HCT116 (cell line): ENCODE measurements around the gene DENND2A. TPM values are rescaled to one million over a fixed set of nuclear protein-coding genes. Genes with fewer than 3 reads are reported as not detected.

ENCODE experiments used
- ATAC-seq: fragments of 200-7000 bp; cut with Tn5 transposase; 2 replicates; pipeline ENCODE4 v1.9.1; 2020; ENCODE audit warnings: mild to moderate bottlenecking, moderate library complexity
- BruUV-seq: library from RNA; stranded (reverse); fragments of 400-500 nt; replicated peaks from 2 replicates; lab custom pipeline; 2021; lab: Mats Ljungman, UMichigan
- CTCF ChIA-PET: fragments of 300-600 bp; sonication (Branson Sonifier 250); formaldehyde crosslinking; loops from one replicate; lab custom pipeline; 2021; ENCODE audit warnings: antibody characterized with exemption; lab: Charles Lee
- POLR2A ChIA-PET: fragments of 300-600, 350-600 bp; sonication (Branson Sonifier 250); formaldehyde crosslinking; loops from one replicate; lab custom pipeline; 2021; ENCODE audit warnings: antibody characterized with exemption; lab: Charles Lee
- RAD21 ChIA-PET, 2 experiments: fragments of 300-600 bp; sonication (Branson Sonifier 250); formaldehyde crosslinking; loops; one replicate each; lab custom pipeline; 2023; ENCODE audit warnings: low total read pairs in 2 of 2; ENCODE audit not compliant: uncharacterized antibody in 2 of 2, unreplicated experiment in 2 of 2, low non-redundant PET in 1 of 2; lab: Charles Lee
- DNase-seq: peaks from one replicate; pipeline ENCODE4 v3.0.0-alpha.2; 2010; ENCODE audit warnings: low read depth, low spot score
- H2AFZ ChIP-seq: fragments of 200-600 bp; shearing (Covaris generic), sonication (generic); 2 replicates; pipeline ENCODE4 v1.6.1; 2017; ENCODE audit warnings: low read depth, mixed run types, mixed read lengths, antibody characterized with exemption, low read length; ENCODE audit not compliant: poor library complexity, severe bottlenecking
- H3K27ac ChIP-seq: 2 replicates; pipeline ENCODE4 v1.5.1; 2012; ENCODE audit warnings: low read depth, low read length
- H3K27me3 ChIP-seq: fragments of 200-600 bp; sonication (generic); 2 replicates; pipeline ENCODE4 v1.6.1; 2016; ENCODE audit warnings: mixed run types, low read length, mixed read lengths; ENCODE audit not compliant: insufficient read depth
- H3K36me3 ChIP-seq, 2 experiments: fragments of 200-500 bp in 1 of 2; fragments of 200-600 bp in 1 of 2; sonication (Bioruptor generic) in 1 of 2; sonication (generic) in 1 of 2; 2 replicates each; pipeline versions ENCODE4 v1.5.1 to v1.6.1; 2014 to 2016; ENCODE audit warnings: low read length in 2 of 2, inconsistent platforms in 1 of 2, mixed read lengths in 1 of 2, mixed run types in 1 of 2; ENCODE audit not compliant: insufficient read depth in 2 of 2, control insufficient read depth in 1 of 2
- H3K4me1 ChIP-seq, 2 experiments: fragments of 200-600 bp in 1 of 2; sonication (generic) in 1 of 2; 2 replicates each; pipeline versions ENCODE4 v1.5.1 to v1.6.1; 2012 to 2017; ENCODE audit warnings: low read length in 2 of 2, inconsistent platforms in 1 of 2, mild to moderate bottlenecking in 1 of 2, mixed read lengths in 1 of 2, mixed run types in 1 of 2, moderate library complexity in 1 of 2; ENCODE audit not compliant: insufficient read depth in 2 of 2, control insufficient read depth in 1 of 2
- H3K4me2 ChIP-seq: fragments of 200-600 bp; sonication (generic); 2 replicates; pipeline ENCODE4 v1.6.1; 2017; ENCODE audit warnings: mixed run types, low read length, mixed read lengths
- H3K4me3 ChIP-seq, 2 experiments: fragments of 200-600 bp in 1 of 2; sonication (generic) in 1 of 2; replicated peaks in 1 of 2; 2 replicates each; pipeline ENCODE4 v1.5.1; 2011 to 2016; ENCODE audit warnings: low read length in 2 of 2, control low read depth in 1 of 2, low read depth in 1 of 2, mild to moderate bottlenecking in 1 of 2, mixed read lengths in 1 of 2, mixed run types in 1 of 2
- H3K79me2 ChIP-seq: fragments of 200-600 bp; sonication (generic); 2 replicates; pipeline ENCODE4 v1.6.1; 2017; ENCODE audit warnings: mild to moderate bottlenecking, mixed run types, low read length, moderate library complexity, mixed read lengths; ENCODE audit not compliant: insufficient read depth
- H3K9ac ChIP-seq: fragments of 200-600 bp; sonication (generic); 2 replicates; pipeline ENCODE4 v1.6.1; 2016; ENCODE audit warnings: low read length, mixed read lengths
- H3K9me2 ChIP-seq: fragments of 200-600 bp; sonication (generic), shearing (Covaris generic); 2 replicates; pipeline ENCODE4 v1.6.1; 2017; ENCODE audit warnings: mixed run types, mild to moderate bottlenecking, moderate library complexity; ENCODE audit not compliant: insufficient read depth
- H3K9me3 ChIP-seq, 2 experiments: fragments of 200-500 bp in 1 of 2; fragments of 200-600 bp in 1 of 2; sonication (Bioruptor generic) in 1 of 2; sonication (generic) in 1 of 2; 2 replicates each; pipeline ENCODE4 v1.6.1; 2014 to 2017; ENCODE audit warnings: low read length in 2 of 2, mixed read lengths in 2 of 2, inconsistent platforms in 1 of 2, low read depth in 1 of 2, mild to moderate bottlenecking in 1 of 2, mixed run types in 1 of 2, moderate library complexity in 1 of 2; ENCODE audit not compliant: control insufficient read depth in 1 of 2, insufficient read depth in 1 of 2
- H4K20me1 ChIP-seq: fragments of 200-600 bp; sonication (generic), shearing (Covaris generic); 2 replicates; pipeline ENCODE4 v1.6.1; 2017; ENCODE audit warnings: mixed run types, mild to moderate bottlenecking, moderate library complexity; ENCODE audit not compliant: insufficient read depth
- CBX3 ChIP-seq: IDR thresholded peaks from 2 replicates; pipeline ENCODE4 v1.6.1; 2012; ENCODE audit warnings: low read depth
- CEBPB ChIP-seq: IDR thresholded peaks from 2 replicates; pipeline ENCODE4 v1.6.1; 2012; ENCODE audit warnings: low read depth
- EGR1 ChIP-seq: IDR thresholded peaks from 2 replicates; pipeline ENCODE4 v1.6.1; 2012; ENCODE audit warnings: low read depth
- EZH2 ChIP-seq: fragments of 200-600 bp; sonication (generic); IDR thresholded peaks from 2 replicates; pipeline ENCODE4 v1.6.1; 2017; ENCODE audit warnings: antibody characterized with exemption, mixed run types
- FOSL1 ChIP-seq: IDR thresholded peaks from 2 replicates; pipeline ENCODE4 v1.6.1; 2012; ENCODE audit warnings: low read depth
- POLR2A ChIP-seq: IDR thresholded peaks from 2 replicates; pipeline ENCODE4 v1.7.0; 2011; ENCODE audit warnings: borderline replicate concordance; ENCODE audit not compliant: insufficient read depth, insufficient read length; ENCODE audit errors: extremely low read depth
- POLR2AphosphoS5 ChIP-seq: IDR thresholded peaks from 2 replicates; pipeline ENCODE4 v1.6.1; 2011; ENCODE audit warnings: mild to moderate bottlenecking, low read depth, low read length, moderate library complexity
- RAD21 ChIP-seq: IDR thresholded peaks from 2 replicates; pipeline ENCODE4 v1.6.1; 2012; ENCODE audit warnings: low read depth, mild to moderate bottlenecking
- SIN3A ChIP-seq: IDR thresholded peaks from 2 replicates; pipeline ENCODE4 v1.6.1; 2012; ENCODE audit warnings: low read depth
- SP1 ChIP-seq: IDR thresholded peaks from 2 replicates; pipeline ENCODE4 v1.6.1; 2012; ENCODE audit warnings: low read depth
- SRF ChIP-seq: IDR thresholded peaks from 2 replicates; pipeline ENCODE4 v1.6.1; 2012; ENCODE audit warnings: low read depth
- TCF7L2 ChIP-seq: IDR thresholded peaks from 2 replicates; pipeline ENCODE4 v1.7.0; 2011; ENCODE audit warnings: borderline replicate concordance, inconsistent platforms; ENCODE audit not compliant: insufficient read depth, insufficient read length; ENCODE audit errors: extremely low read depth
- ZFX ChIP-seq: fragments of 450-650 bp; IDR thresholded peaks from 2 replicates; pipeline ENCODE4 v1.6.1; 2017
- ZNF274 ChIP-seq: fragments of 200-500 bp; sonication (Bioruptor generic); IDR thresholded peaks from 2 replicates; pipeline ENCODE4 v1.6.1; 2014; ENCODE audit warnings: mild to moderate bottlenecking, low read depth, low read length, inconsistent platforms
- intact Hi-C: fragments of 100-400 bp; cut with micrococcal nuclease; formaldehyde crosslinking; loops from 2 replicates; pipeline ENCODE4 v1.10.0; 2022
- total RNA-seq: library from RNA; stranded (reverse); gene quantifications from one replicate; pipeline ENCODE4 v1.2.1, GENCODE V29; 2021; ENCODE audit not compliant: unreplicated experiment
- TF ChIP-seq, protein P1 (sequence below): IDR thresholded peaks from 2 replicates; pipeline ENCODE4 v1.6.1; 2012
- TF ChIP-seq, protein P2 (sequence below), 3 experiments: fragments of 200-600 bp in 1 of 3; sonication (generic) in 1 of 3; IDR thresholded peaks in 2 of 3; conservative IDR thresholded peaks in 1 of 3; 2 replicates each; pipeline ENCODE4 v1.5.1; 2012 to 2017; ENCODE audit warnings: low read depth in 2 of 3, low read length in 2 of 3, antibody characterized with exemption in 1 of 3, borderline replicate concordance in 1 of 3, control low read depth in 1 of 3, mild to moderate bottlenecking in 1 of 3, mixed read lengths in 1 of 3, mixed run types in 1 of 3, moderate library complexity in 1 of 3; ENCODE audit not compliant: insufficient read depth in 1 of 3
- TF ChIP-seq, protein P3 (sequence below): IDR thresholded peaks from 2 replicates; pipeline ENCODE4 v1.6.1; 2011; ENCODE audit warnings: mild to moderate bottlenecking, low read length, moderate library complexity; ENCODE audit not compliant: insufficient replicate concordance; ENCODE audit errors: extremely low read depth

The DENND2A gene
- total RNA-seq, 1 experiment from 2014 or later = 0.12 TPM

DNA sequence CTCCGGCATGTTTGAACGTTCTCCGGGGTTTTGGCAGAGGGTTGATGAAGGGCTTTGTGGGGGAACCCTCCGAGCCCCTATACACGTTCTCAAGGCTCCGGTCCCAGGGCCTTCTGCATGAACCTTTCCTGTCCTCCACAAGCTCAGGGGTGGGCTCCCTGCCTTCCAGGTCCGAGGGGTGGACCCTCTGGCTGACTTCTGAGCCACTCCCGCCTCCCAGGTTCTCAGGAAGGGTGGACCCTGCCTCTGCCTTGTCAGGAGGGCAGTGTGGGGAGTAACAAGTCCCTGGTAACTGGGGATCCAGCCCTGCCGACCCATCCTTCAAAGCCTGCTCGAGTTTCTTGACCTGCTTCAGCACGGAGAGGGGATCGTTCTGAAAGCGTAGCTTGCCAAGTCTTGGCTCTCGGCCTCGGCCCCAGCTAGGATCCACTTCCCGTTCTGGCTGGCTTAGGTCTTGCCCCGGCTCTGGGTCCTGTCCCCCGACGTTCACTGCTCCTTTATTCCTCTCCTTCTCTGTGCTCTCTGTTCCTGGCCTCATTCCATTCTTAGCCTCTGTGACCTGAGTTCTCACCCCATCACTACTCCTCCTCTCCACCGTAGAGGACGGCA, 38.9 kb downstream of the DENND2A start:
- no TSS peak for BruUV-seq
- no peaks in the 10 kb centered on the region for H3K9me2 ChIP-seq

DNA sequence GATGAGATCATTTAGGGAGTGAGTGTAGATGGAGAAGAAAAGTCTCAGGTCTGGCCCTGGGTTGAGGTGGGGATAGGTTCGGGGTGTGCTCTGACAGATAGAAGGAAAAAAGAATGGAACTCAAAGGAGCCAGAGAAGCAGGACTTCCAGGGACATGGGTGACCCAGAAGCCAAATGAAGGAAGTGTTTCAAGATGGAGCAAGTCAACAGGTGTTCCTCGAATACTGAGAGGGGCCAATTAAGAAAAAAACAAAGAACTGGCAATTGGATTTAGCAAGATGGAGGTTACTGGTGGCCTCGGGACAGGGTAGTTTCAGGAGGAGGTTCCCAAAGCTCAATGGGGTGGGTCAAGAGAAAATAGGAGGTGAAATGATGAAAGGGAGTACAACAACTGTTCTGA, 40.3 kb downstream of the DENND2A start:
- no peak overlapping the region for H3K4me3 ChIP-seq
- no TSS peak for BruUV-seq
- no peaks in the 10 kb centered on the region for H3K36me3 ChIP-seq
- ATAC-seq (no peak), DNase-seq (no peak)
- CTCF ChIA-PET = no interaction called here
- RAD21 ChIA-PET = no interaction called here
- no peaks in the 10 kb centered on the region for H4K20me1 ChIP-seq
- no peaks in the 10 kb centered on the region for H3K9me2 ChIP-seq
- POLR2A ChIA-PET = no interaction called here
- H3K79me2 ChIP-seq = no peaks in the 10 kb centered on the region
- no peaks in the 10 kb centered on the region for H3K9me3 ChIP-seq
- H2AFZ ChIP-seq = no peak overlapping the region
- no peak overlapping the region for H3K9ac ChIP-seq
- no peak overlapping the region for H3K27ac ChIP-seq
- H3K4me2 ChIP-seq = no peak overlapping the region
- no peaks in the 10 kb centered on the region for H3K27me3 ChIP-seq
- intact Hi-C loops = no loop called here
- no peaks in the 10 kb centered on the region for H3K4me1 ChIP-seq
- TF ChIP-seq EGR1 = no peak
- no peak for TF ChIP-seq POLR2AphosphoS5
- TF ChIP-seq FOSL1 = no peak
- no peak for TF ChIP-seq ZFX
- TF ChIP-seq POLR2A = no peak
- TF ChIP-seq CEBPB = no peak
- no peak for TF ChIP-seq EZH2
- TF ChIP-seq TCF7L2 = no peak
- TF ChIP-seq, protein P1, sequence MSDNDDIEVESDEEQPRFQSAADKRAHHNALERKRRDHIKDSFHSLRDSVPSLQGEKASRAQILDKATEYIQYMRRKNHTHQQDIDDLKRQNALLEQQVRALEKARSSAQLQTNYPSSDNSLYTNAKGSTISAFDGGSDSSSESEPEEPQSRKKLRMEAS = no peak
- TF ChIP-seq, protein P2, sequence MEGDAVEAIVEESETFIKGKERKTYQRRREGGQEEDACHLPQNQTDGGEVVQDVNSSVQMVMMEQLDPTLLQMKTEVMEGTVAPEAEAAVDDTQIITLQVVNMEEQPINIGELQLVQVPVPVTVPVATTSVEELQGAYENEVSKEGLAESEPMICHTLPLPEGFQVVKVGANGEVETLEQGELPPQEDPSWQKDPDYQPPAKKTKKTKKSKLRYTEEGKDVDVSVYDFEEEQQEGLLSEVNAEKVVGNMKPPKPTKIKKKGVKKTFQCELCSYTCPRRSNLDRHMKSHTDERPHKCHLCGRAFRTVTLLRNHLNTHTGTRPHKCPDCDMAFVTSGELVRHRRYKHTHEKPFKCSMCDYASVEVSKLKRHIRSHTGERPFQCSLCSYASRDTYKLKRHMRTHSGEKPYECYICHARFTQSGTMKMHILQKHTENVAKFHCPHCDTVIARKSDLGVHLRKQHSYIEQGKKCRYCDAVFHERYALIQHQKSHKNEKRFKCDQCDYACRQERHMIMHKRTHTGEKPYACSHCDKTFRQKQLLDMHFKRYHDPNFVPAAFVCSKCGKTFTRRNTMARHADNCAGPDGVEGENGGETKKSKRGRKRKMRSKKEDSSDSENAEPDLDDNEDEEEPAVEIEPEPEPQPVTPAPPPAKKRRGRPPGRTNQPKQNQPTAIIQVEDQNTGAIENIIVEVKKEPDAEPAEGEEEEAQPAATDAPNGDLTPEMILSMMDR (IDR thresholded peaks at IDR 0.05 in 2 of 3, conservative IDR thresholded peaks at IDR 0.05 in 1 of 3; ENCODE audit: borderline replicate concordance in 1 of 3, insufficient read depth in 1 of 3, low read depth in 2 of 3, low read length in 2 of 3) = no peak
- TF ChIP-seq SP1 = no peak
- TF ChIP-seq SIN3A = no peak
- TF ChIP-seq, protein P3, sequence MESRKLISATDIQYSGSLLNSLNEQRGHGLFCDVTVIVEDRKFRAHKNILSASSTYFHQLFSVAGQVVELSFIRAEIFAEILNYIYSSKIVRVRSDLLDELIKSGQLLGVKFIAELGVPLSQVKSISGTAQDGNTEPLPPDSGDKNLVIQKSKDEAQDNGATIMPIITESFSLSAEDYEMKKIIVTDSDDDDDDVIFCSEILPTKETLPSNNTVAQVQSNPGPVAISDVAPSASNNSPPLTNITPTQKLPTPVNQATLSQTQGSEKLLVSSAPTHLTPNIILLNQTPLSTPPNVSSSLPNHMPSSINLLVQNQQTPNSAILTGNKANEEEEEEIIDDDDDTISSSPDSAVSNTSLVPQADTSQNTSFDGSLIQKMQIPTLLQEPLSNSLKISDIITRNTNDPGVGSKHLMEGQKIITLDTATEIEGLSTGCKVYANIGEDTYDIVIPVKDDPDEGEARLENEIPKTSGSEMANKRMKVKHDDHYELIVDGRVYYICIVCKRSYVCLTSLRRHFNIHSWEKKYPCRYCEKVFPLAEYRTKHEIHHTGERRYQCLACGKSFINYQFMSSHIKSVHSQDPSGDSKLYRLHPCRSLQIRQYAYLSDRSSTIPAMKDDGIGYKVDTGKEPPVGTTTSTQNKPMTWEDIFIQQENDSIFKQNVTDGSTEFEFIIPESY = no peak
- no peak for TF ChIP-seq ZNF274
- TF ChIP-seq CBX3 = no peak
- no peak for TF ChIP-seq RAD21
- no peak for TF ChIP-seq SRF

More for the DNA sequence above, 38.9 kb downstream of the DENND2A start:
- ChIA-PET CTCF (no interaction called here), RAD21 (no interaction called here), POLR2A (no interaction called here)
- H4K20me1 ChIP-seq = no peaks in the 10 kb centered on the region
- no peaks in the 10 kb centered on the region for H3K4me1 ChIP-seq
- no peaks in the 10 kb centered on the region for H3K9me3 ChIP-seq
- no peaks in the 10 kb centered on the region for H3K36me3 ChIP-seq
- H3K4me3 ChIP-seq = no peak overlapping the region
- DNase-seq (no peak), ATAC-seq (no peak)
- intact Hi-C loops = no loop called here
- H3K27me3 ChIP-seq = no peaks in the 10 kb centered on the region
- H3K4me2 ChIP-seq = no peak overlapping the region
- H3K9ac ChIP-seq = no peak overlapping the region
- no peak overlapping the region for H3K27ac ChIP-seq
- no peaks in the 10 kb centered on the region for H3K79me2 ChIP-seq
- TF ChIP-seq CEBPB (no peak), FOSL1 (no peak), POLR2A (no peak), CBX3 (no peak)
- H2AFZ ChIP-seq = no peak overlapping the region
